Neural crest cell (in vitro differentiated cells): ENCODE measurements around the gene ZKSCAN1. TPM values are rescaled to one million over a fixed set of nuclear protein-coding genes. Genes with fewer than 3 reads are reported as not detected.
"Not testable (repeated sequence)": the region's sequence is repeated elsewhere in the genome, so short reads cannot be mapped to it uniquely, and the experiment has no call there.

Experiments used
- DNase-seq: peaks from one replicate; pipeline ENCODE4 v3.0.0; 2021; ENCODE audit warnings: low read depth, mixed read lengths, low spot score
- H3K27ac Mint-ChIP-seq: one replicate; pipeline ENCODE4 v1.8.0; 2021; ENCODE audit warnings: mild to moderate bottlenecking, mixed read lengths; ENCODE audit not compliant: unreplicated experiment
- H3K27me3 Mint-ChIP-seq: 2 replicates; pipeline ENCODE4 v1.8.0; 2021; ENCODE audit warnings: low read depth, mild to moderate bottlenecking, mixed read lengths
- H3K36me3 Mint-ChIP-seq: 2 replicates; pipeline ENCODE4 v1.8.0; 2021; ENCODE audit warnings: low read depth, mild to moderate bottlenecking, mixed read lengths
- H3K4me1 Mint-ChIP-seq: 2 replicates; pipeline ENCODE4 v1.8.0; 2021; ENCODE audit warnings: mixed read lengths
- H3K4me3 Mint-ChIP-seq: one replicate; pipeline ENCODE4 v1.8.0; 2021; ENCODE audit warnings: mild to moderate bottlenecking, mixed read lengths
- H3K9me3 Mint-ChIP-seq: 2 replicates; pipeline ENCODE4 v1.8.0; 2021; ENCODE audit warnings: mixed read lengths
- total RNA-seq: library from RNA; stranded (reverse); gene quantifications from 2 replicates; pipeline ENCODE4 v1.2.1, GENCODE V29; 2021
- TF ChIP-seq, protein P1 (sequence below): fragments of 200-600 bp; sonication (generic); conservative IDR thresholded peaks from 2 replicates; pipeline ENCODE4 v1.5.0; 2021; ENCODE audit warnings: antibody characterized with exemption, mild to moderate bottlenecking

The ZKSCAN1 gene
- total RNA-seq, 1 donor from 2014 or later: 122 TPM

DNA sequence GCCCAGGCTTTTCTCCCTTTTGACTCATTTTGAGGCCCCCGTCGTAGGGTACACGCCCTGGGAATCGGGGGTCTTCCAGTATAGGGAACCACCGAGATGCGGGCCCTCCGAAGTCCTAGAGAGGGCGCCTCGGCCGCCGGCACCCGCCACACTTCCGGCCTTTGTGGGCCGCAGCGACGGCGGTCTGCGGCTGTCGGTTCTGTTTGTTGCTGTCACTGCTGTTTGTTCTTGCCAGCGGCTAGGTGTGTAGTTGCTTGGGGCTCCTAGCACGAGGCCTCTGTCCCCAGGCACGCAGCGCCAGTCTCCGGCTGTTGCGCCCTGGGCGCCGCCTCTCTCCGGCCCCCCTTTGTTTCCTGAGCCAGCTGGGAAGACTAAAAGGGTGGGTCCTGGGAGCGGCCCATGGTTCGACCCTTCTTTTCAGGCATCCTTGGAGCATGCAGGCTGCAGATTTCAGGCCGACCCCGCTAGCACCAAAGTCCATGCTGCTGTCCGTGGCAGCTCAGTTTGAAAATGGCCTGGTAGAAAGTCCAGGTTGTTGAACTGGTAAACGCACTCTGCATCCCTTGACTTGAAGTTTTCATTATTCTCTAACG is 17.8 kb upstream of the ZKSCAN1 start:
- H3K4me1 Mint-ChIP-seq: no peaks in the 10 kb centered on the region
- H3K27ac Mint-ChIP-seq: no peak overlapping the region
- no peak overlapping the region for H3K4me3 Mint-ChIP-seq
- no peaks in the 10 kb centered on the region for H3K36me3 Mint-ChIP-seq
- no peak for DNase-seq
- H3K9me3 Mint-ChIP-seq: no peaks in the 10 kb centered on the region
- peaks cover 5% of the 10 kb centered on the region for H3K27me3 Mint-ChIP-seq
- TF ChIP-seq, protein P1, sequence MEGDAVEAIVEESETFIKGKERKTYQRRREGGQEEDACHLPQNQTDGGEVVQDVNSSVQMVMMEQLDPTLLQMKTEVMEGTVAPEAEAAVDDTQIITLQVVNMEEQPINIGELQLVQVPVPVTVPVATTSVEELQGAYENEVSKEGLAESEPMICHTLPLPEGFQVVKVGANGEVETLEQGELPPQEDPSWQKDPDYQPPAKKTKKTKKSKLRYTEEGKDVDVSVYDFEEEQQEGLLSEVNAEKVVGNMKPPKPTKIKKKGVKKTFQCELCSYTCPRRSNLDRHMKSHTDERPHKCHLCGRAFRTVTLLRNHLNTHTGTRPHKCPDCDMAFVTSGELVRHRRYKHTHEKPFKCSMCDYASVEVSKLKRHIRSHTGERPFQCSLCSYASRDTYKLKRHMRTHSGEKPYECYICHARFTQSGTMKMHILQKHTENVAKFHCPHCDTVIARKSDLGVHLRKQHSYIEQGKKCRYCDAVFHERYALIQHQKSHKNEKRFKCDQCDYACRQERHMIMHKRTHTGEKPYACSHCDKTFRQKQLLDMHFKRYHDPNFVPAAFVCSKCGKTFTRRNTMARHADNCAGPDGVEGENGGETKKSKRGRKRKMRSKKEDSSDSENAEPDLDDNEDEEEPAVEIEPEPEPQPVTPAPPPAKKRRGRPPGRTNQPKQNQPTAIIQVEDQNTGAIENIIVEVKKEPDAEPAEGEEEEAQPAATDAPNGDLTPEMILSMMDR: no peak

DNA sequence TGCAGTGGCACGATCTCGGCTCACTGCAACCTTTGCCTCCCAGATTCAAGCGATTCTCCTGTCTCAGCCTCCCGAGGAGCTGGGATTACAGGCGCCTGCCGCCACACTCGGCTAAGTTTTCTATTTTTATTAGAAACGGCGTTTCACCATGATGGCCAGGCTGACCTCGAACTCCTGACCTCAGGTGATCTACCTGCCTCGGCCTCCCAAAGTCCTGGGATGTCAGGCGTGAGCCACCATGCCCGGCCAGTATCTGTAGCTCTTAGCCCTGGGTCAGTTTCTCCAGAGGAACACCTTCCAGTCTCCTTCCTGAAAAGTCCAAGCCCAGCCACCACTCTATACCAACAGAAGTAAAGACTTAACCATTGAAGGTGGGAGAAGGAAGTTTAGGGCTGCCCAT is 15.2 kb upstream of the ZKSCAN1 start:
- TF ChIP-seq, protein P1: no peak
- no peaks in the 10 kb centered on the region for H3K9me3 Mint-ChIP-seq
- no peak for DNase-seq
- H3K36me3 Mint-ChIP-seq: no peaks in the 10 kb centered on the region
- peaks cover 14% of the 10 kb centered on the region for H3K4me1 Mint-ChIP-seq
- no peak overlapping the region for H3K27ac Mint-ChIP-seq
- H3K4me3 Mint-ChIP-seq: no peak overlapping the region
- peaks cover 5% of the 10 kb centered on the region for H3K27me3 Mint-ChIP-seq

DNA sequence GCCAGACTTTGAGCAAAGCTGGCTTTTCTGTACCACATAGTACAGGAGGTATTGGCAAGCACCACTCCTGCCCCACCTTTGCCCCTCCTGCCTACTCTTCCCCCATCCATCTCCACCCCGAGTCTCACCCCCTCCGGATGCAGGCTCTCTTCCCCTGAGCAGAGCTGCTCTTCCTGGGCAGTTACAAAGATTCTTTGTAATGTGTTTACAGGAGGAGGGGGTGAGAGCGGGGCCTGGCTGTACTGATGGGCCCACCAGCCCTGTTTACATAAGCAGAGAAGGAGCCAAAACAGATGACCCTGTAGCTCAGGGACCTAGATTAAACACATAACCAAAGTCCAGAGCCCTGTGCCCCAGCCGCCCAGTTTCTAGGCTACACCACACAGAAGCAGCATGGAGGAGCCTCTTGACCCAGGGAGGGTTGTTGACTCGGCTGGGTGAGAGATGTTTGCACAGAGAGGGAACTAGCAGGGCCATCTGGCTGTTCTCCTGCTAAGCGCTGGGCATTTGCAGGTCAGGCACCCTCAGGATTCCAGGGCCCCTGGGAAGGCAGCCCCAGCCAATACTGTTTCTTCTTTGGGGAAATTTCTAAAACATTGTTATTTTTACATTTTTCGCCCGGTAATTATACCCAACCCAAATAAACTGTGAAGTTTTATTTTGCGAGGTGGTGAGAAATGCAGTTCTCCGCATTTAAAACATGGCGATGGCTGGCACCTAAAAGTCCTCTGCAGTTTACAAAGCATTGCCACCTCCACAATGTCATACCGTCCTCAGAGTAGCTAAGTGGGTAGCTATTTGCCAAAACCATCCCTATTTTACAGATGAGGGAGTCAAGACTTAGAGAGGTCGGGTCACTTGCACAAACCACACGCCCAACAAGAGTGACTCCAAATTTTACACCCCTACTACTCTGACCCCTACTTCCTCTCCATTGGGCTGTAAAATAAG is 11.4 kb upstream of the ZKSCAN1 start:
- TF ChIP-seq, protein P1: no peak
- Mint-ChIP-seq H3K36me3 (no peaks in the 10 kb centered on the region), H3K27ac (peak overlapping the region; percentile 61), H3K9me3 (no peaks in the 10 kb centered on the region), H3K4me1 (peaks cover 14% of the 10 kb centered on the region), H3K27me3 (peaks cover 10% of the 10 kb centered on the region), H3K4me3 (peak overlapping the region; percentile 77)
- DNase-seq: no peak

DNA sequence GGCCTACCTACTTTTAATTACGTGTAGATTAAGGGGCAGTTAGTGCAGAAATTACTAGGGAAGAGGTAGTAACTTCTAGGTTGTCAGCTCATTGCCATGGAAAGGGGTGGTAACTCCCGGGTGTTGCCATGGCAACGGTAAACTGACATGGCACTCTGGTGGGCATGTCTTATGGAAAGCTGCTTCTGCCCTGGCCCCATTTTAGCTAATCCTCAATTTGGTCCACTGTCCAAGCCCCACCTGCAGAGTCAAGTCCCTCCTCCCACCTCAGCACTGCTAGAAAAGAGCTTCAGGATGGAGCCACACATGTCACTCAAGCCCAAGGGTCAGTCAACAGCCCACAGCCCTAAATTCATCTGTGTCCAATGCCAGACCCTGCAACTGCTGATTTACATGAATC is 7.5 kb upstream of the ZKSCAN1 start:
- Mint-ChIP-seq H3K4me3 (no peak overlapping the region), H3K27me3 (peaks cover 21% of the 10 kb centered on the region), H3K36me3 (no peaks in the 10 kb centered on the region), H3K9me3 (no peaks in the 10 kb centered on the region), H3K27ac (no peak overlapping the region), H3K4me1 (peaks cover 14% of the 10 kb centered on the region)
- TF ChIP-seq, protein P1: no peak
- DNase-seq: no peak

DNA sequence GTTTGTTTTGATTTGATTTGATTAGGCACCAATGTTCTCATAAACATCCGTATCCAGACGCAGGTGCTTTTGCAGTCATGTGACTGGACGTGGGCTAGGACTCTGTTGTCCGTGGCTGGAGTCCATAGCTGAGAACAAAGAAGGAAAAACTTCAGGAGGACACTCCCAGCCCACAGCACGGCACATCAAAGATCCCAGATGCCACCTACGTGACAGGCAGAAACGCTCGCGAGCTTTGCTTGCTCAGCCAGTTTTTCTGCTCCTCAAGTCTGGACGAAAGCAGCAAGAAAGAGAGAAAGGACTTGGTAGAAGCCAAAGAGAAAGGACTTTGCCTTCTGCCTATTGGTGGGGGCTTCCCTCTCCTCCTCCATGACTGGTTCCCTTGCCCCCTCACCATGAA is 6.9 kb upstream of the ZKSCAN1 start:
- no peaks in the 10 kb centered on the region for H3K36me3 Mint-ChIP-seq
- no peaks in the 10 kb centered on the region for H3K9me3 Mint-ChIP-seq
- no peak overlapping the region for H3K4me3 Mint-ChIP-seq
- DNase-seq: no peak
- TF ChIP-seq, protein P1: no peak
- H3K27ac Mint-ChIP-seq: peak overlapping the region; percentile 75
- H3K27me3 Mint-ChIP-seq: peaks cover 21% of the 10 kb centered on the region
- peaks cover 11% of the 10 kb centered on the region for H3K4me1 Mint-ChIP-seq

DNA sequence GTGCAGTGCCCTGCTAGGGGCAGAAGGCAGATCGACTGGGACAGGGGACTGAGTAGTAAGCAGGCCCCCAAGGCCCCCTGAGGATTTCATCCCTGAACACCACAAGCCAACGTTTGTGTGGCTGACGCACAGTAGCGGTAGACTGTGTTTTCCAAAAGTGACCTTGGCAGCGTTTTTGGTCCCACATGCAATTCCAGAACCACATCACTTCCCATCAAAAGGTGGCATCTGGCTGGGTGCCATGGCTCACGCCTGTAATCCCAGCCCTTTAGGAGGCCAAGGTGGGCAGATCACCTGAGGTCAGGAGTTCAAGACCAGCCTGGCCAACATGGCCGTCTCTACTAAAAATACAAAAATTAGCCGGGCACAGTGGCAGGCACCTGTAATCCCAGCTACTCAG is 5.4 kb upstream of the ZKSCAN1 start:
- peaks cover 21% of the 10 kb centered on the region for H3K27me3 Mint-ChIP-seq
- H3K4me3 Mint-ChIP-seq, H3K36me3 Mint-ChIP-seq, H3K9me3 Mint-ChIP-seq, DNase-seq, H3K4me1 Mint-ChIP-seq, H3K27ac Mint-ChIP-seq: not testable (repeated sequence)
